ENCODE measurements around the gene RETREG3. TPM values are rescaled to one million over a fixed set of nuclear protein-coding genes. Genes with fewer than 3 reads are reported as not detected.
A peak's percentile ranks its signal among the peaks of the same experiment; 100 is the strongest.

RETREG3 gene
- total and polyA plus RNA-seq, 2 of the 13 experiments (the other 11 are each of a cell fraction or from before 2014, with no cell fraction given): 47.0 to 55.8 TPM

GRCh38 chr17:42577532-42578281, 31.5 kb downstream of the RETREG3 start, which contains the start of gene PSMC3IP (continued):
- TF ChIP-seq PREB (CRISPR knock-in tag; IDR thresholded peaks at IDR 0.05) (peak; percentile 84; the same call in 1 of the 2 replicates), ZFY (CRISPR knock-in tag; IDR thresholded peaks at IDR 0.05) (peak; percentile 92), ZBED4 (CRISPR knock-in tag; IDR thresholded peaks at IDR 0.05; ENCODE audit: borderline replicate concordance) (peak; percentile 100), ZMYM4 (CRISPR knock-in tag; IDR thresholded peaks at IDR 0.05) (peak; percentile 68), SP4 (CRISPR knock-in tag; IDR thresholded peaks at IDR 0.05) (peak; percentile 78), NFE2 (CRISPR knock-in tag; IDR thresholded peaks at IDR 0.05) (no peak), U2AF2 (IDR thresholded peaks at IDR 0.05; ENCODE audit: low read depth, low read length) (peak; percentile 95), SP1 (IDR thresholded peaks at IDR 0.05) (no peak), SP1 (CRISPR knock-in tag; IDR thresholded peaks at IDR 0.05) (peak; percentile 38; the same call in 1 of the 2 replicates), MTA1 (CRISPR knock-in tag; IDR thresholded peaks at IDR 0.05; ENCODE audit: borderline replicate concordance) (peak; percentile 66; the same call in 1 of the 2 replicates), SP5 (CRISPR knock-in tag; IDR thresholded peaks at IDR 0.05; ENCODE audit: borderline replicate concordance, low read depth) (no peak), ZHX2 (IDR thresholded peaks at IDR 0.05; ENCODE audit: low read depth) (peak; percentile 78), ZHX2 (CRISPR knock-in tag; IDR thresholded peaks at IDR 0.05; ENCODE audit: borderline replicate concordance) (no peak), HBP1 (CRISPR knock-in tag; IDR thresholded peaks at IDR 0.05; ENCODE audit: low read depth) (peak; percentile 20; the same call in 1 of the 2 replicates), NPAS2 (CRISPR knock-in tag; IDR thresholded peaks at IDR 0.05; ENCODE audit: borderline replicate concordance) (no peak)

Measured in HepG2 (cell line).